Middle frontal gyrus (tissue), 1 donor: ENCODE data around the gene U2AF1L4.

Experiments
- DNase-seq: peaks from one replicate; pipeline ENCODE4 v3.0.0-alpha.2; 2015; ENCODE audit warnings: low spot score; ENCODE audit errors: extremely low spot score

The U2AF1L4 gene

GRCh38 chr19:35742121-35742724 lies 3.0 kb downstream of the U2AF1L4 start, which contains the start of gene IGFLR1:
Gene IGFLR1, minus strand, starts transcription at chr19:35742452. Its CDS starts 1,272 bp downstream, at chr19:35741180.
- DNase-seq = no peak

DNA sequence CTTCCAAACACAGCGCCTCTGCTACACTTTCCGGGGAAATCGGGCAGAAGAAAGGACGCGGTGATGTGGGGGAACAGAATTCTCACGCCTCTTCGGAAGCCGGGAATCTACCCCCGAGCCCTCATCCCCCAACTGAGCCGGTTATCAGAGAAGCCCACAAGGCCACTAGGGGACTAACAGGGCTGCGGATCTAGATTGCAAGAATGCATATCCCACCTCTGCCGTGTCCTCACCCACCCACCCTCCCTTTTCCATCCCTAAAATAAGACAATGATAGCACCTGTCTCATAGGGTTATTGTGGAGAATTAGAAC lies 4.1 kb downstream of the U2AF1L4 start:
- DNase-seq = no peak

DNA sequence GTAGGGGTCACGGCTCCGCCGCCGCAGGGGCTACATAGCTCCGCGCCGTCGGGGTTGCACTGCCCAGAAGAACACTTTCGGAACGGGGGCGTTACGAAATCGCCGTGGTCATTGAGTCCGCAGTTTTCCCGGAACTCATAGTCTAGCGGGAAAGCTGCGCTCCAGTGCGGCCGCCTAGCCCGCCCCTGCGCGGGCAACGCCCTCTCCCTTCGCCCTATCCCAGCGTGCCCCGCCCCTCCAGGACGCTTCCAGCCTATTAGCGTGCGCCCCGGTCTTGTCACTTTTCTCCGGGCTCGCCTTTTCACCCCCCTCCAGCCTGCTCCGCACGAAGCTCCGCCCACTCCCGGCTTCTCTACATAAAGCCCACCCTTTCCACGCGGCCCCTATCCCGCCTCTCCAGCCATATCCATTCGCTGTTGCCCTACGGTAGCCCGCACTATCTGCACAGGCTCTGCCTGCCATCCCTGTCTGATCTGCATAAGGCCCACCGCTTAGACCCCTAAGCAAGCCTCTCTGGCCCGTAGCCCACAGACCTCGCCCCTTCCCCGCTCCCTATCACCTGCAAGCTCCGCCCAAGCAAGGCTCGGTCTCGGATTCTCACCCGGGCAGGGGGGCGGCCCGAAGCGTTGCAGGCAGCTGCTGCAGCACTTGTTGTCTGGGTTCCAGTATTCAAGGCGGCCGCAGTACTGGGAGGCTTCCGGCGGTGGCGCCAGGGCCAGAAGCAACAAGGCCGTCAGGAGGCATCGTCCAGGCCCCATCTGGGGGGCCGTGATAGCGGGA lies 4.6 kb downstream of the U2AF1L4 start:
- peak; percentile 93 for DNase-seq

DNA sequence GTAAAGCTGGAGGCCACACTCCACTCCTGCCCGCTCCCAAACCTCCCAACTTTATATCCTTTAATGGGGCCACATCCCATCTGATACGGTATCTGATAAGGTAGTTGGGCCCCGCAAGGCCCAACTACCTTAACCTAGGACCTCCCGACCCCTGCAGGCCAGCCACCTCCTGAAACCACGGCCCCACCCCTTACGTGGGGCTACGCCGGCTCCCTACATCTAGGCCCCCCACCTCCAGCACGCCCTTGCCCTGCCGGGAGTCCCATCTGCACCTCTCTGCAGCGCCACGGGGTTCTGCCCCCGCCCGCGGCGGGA lies 5.2 kb downstream of the U2AF1L4 start:
- DNase-seq = no peak

- DNase-seq = no peak
Measured at GRCh38 chr19:35739275-35740107, 5.7 kb downstream of the U2AF1L4 start.

- no peak for DNase-seq
Measured at GRCh38 chr19:35738887-35739229, 6.4 kb downstream of the U2AF1L4 start.

- no peak for DNase-seq
Measured at GRCh38 chr19:35738021-35738886, 7.0 kb downstream of the U2AF1L4 start.

DNA sequence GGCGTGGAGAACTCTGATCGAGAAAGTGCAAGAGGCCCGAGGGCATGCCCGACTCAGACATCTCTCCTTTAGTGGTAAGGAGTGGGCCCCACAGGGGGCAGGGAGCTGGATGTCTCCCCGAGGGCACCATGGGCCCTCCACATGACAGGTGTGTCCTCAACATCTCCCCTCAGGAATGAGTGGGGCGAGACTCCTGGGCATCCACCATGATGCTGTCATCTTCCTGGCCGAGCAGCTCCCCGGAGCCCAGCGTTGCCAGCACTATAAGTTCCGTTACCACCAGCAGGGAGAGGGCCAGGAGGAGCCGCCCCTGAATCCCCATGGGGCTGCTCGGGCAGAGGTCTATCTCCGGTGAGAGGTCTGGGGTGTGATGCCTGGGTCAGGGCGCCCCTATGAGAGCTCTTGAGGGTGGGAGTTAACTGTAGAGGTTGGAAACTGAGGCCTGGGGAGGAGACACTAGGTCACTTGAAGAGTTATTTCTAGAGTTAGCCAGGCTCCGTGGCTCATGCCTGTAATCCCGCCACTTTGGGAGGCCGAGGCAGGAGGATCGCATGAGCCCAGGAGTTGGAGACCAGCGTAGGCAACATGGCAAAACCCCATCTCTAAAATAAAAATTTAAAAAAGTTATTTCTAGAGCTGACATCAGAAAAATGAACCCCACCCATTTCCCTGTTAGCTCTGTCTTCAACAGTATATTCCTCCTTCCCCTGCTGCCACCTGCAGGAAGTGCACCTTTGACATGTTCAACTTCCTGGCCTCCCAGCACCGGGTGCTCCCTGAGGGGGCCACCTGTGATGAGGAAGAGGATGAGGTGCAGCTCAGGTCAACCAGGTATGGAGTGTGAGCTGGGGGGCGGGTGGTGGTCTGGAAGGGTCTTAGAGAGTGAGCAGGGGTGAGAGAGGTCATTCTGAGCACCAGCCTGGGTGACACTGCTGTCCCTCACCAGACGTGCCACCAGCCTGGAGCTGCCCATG lies 8.0 kb downstream of the U2AF1L4 start:
- no peak for DNase-seq

- DNase-seq = no peak
Measured at GRCh38 chr19:35734889-35735288, 10.3 kb downstream of the U2AF1L4 start.

- DNase-seq = no peak
Measured at GRCh38 chr19:35734273-35734672, 10.9 kb downstream of the U2AF1L4 start.

DNA sequence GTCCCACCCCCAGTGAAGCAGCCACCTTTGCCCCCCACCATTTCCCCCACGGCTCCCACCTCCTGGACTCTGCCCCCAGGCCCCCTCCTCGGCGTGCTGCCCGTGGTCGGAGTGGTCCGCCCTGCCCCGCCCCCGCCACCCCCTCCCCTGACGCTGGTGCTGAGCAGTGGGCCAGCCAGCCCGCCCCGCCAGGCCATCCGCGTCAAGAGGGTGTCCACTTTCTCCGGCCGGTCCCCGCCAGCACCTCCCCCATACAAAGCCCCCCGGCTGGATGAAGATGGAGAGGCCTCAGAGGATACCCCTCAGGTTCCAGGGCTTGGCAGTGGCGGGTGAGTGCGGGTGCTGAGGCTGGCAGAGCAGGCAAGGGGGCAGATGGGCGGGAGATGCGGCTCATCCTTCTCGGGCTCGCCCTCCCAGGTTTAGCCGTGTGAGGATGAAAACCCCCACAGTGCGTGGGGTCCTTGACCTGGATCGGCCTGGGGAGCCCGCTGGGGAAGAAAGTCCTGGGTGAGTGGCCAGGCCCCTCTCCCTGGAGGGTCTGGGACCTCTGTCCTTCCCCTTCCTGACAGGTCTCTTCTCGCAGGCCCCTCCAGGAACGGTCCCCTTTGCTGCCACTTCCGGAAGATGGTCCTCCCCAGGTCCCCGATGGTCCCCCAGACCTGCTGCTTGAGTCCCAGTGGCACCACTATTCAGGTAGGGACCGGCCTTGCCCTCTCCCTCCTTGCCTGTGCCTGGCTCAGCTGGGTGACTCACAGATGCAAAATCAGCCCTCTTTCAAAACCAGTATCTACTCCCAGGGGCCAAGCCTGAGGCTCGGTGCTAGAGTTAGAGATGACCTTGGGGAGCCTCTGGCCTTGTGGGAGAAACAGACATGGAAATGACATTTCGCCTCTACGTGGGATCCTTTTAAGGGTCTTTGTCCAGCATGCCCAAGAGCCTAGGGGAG lies 11.8 kb downstream of the U2AF1L4 start:
- no peak for DNase-seq

DNA sequence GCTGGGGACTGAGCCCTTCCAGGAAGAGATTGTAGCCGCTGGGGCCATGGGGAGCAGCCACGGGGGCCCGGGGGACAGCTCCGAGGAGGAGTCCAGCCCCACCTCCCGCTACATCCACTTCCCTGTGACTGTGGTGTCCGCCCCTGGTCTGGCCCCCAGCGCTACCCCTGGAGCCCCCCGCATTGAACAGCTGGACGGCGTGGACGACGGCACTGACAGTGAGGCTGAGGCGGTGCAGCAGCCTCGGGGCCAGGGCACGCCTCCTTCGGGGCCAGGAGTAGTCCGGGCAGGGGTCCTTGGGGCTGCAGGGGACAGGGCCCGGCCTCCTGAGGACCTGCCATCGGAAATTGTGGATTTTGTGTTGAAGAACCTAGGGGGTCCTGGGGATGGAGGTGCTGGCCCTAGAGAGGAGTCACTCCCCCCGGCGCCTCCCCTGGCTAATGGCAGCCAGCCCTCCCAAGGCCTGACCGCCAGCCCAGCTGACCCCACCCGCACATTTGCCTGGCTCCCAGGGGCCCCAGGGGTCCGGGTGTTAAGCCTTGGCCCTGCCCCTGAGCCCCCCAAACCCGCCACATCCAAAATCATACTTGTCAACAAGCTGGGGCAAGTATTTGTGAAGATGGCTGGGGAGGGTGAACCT lies 12.6 kb downstream of the U2AF1L4 start:
- no peak for DNase-seq

GRCh38 chr19:35731779-35732405 lies 13.3 kb downstream of the U2AF1L4 start:
- DNase-seq = no peak

DNA sequence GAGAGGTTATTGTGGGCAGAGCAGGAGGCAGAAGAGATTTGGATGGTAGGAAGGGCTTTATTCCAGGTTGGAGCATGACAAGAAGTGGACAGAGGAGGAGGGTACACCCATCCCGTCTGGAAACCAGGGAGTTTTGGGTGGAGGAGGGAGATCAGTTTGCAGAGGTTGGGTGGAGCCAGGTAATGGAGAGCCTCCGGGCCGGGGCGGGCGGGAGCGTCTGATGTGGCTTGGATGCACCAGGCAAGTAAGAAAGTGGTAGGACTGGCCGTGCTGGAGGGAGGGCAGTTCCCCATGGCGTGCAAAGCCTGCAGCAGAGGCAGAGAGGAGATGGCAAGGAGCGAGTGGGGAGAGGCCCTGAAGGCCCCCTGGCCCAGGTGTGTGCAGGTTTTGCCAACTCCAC lies 13.9 kb downstream of the U2AF1L4 start:
- no peak for DNase-seq

GRCh38 chr19:35730326-35730725 lies 14.9 kb downstream of the U2AF1L4 start:
- no peak for DNase-seq

DNA sequence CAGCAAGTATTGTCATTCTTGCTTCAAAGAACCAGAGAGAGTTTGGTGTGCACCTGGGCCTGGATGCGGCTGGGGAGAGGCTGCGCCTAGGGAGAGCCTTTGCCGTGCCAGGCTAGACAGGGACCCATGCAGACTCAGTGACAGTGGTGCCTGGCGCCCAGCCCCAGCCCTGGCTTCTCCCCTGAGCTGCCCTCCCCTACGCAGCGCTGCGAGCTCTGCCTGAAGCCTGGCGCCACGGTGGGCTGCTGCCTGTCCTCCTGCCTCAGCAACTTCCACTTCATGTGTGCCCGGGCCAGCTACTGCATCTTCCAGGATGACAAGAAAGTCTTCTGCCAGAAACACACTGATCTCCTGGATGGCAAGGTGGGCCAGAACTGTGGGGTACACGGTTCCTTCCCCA lies 15.5 kb downstream of the U2AF1L4 start:
- no peak for DNase-seq

GRCh38 chr19:35729021-35729420 lies 16.2 kb downstream of the U2AF1L4 start:
- DNase-seq = no peak

DNA sequence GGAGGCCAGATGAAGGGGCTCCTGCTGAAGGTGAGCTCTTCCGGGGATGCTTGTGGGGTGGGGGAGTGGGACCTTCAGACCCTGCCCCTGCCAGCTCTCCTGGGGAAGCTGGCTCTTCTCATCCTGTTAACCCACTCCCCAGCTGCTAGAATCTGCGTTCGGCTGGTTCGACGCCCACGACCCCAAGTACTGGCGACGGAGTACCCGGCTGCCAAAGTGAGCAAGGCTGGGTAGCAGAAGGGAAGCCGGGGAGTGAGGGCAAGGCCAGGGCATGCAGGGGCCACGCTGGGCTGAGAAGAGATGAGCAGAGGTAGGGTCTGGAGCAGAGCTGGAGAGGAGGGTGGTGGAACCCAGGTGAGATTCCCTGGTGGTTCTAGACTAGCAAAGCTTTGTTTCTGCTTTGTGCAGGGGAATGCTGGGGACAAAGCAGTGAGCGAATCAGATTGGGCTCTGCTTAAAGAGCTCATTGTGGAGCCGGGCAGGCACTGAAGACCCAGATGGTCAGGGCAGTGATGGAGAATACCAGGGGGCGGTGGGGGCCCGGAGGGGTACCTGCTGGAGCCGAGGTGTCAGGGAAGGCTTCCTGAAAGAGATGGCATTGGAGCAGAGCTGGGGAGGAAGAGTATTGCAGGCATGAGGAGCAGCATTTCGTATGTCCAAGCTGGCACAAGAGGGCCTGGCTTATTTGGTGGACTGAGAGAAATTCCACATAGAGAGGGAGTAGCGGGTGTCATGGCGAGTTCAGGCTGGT lies 17.1 kb downstream of the U2AF1L4 start:
- no peak for DNase-seq
